Type B pancreatic cell (in vitro differentiated cells): ENCODE results near the gene IL1R1. TPM values are rescaled to one million over a fixed set of nuclear protein-coding genes. Genes with fewer than 3 reads are reported as not detected.

Source experiments
- DNase-seq: peaks from one replicate; pipeline ENCODE4 v3.0.0; 2021; ENCODE audit warnings: mixed read lengths; ENCODE audit not compliant: unreplicated experiment; ENCODE audit errors: extremely low spot score
- H3K27ac Mint-ChIP-seq: 2 replicates; pipeline ENCODE4 v1.8.0; 2021; ENCODE audit warnings: mild to moderate bottlenecking, mixed read lengths
- H3K27me3 Mint-ChIP-seq: 2 replicates; pipeline ENCODE4 v1.8.0; 2021; ENCODE audit warnings: mixed read lengths
- H3K36me3 Mint-ChIP-seq: 2 replicates; pipeline ENCODE4 v1.8.0; 2021; ENCODE audit warnings: mixed read lengths
- H3K4me1 Mint-ChIP-seq: one replicate; pipeline ENCODE4 v1.8.0; 2021; ENCODE audit warnings: mixed read lengths; ENCODE audit not compliant: unreplicated experiment
- H3K4me3 Mint-ChIP-seq: 2 replicates; pipeline ENCODE4 v1.8.0; 2021; ENCODE audit warnings: mild to moderate bottlenecking, mixed read lengths
- H3K9me3 Mint-ChIP-seq: 2 replicates; pipeline ENCODE4 v1.8.0; 2021; ENCODE audit warnings: mixed read lengths
- total RNA-seq: library from RNA; stranded (reverse); gene quantifications from 2 replicates; pipeline ENCODE4 v1.2.1, GENCODE V29; 2021; ENCODE audit warnings: low replicate concordance
- TF ChIP-seq, protein P1 (sequence below): fragments of 200-600 bp; sonication (generic); conservative IDR thresholded peaks from 2 replicates; pipeline ENCODE4 v1.5.0; 2021; ENCODE audit warnings: antibody characterized with exemption, mild to moderate bottlenecking

IL1R1 gene
- total RNA-seq, 1 donor from 2014 or later, result 15.8 TPM

DNA sequence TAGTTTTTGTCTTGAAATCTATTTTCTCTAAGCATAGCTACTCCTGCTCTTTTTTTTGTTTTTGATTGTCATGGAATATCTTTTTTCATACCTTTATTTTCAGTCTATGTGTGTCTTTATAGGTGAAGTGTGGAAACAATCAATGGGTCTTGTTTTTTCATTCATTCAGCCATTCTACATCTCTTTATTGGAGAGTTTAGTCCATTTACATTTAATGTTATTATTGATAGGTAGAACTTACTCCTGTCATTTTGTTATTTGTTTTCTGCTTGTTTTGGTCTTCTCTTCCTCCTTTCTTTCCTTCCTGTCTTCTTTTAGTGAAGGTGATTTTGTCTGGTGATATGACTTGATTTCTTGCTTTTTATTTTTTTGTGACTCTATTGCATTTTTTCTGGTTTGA lies 62.1 kb downstream of the IL1R1 start:
- peaks cover 10% of the 10 kb centered on the region for H3K9me3 Mint-ChIP-seq
- H3K36me3 Mint-ChIP-seq, result no peaks in the 10 kb centered on the region
- TF ChIP-seq, protein P1, sequence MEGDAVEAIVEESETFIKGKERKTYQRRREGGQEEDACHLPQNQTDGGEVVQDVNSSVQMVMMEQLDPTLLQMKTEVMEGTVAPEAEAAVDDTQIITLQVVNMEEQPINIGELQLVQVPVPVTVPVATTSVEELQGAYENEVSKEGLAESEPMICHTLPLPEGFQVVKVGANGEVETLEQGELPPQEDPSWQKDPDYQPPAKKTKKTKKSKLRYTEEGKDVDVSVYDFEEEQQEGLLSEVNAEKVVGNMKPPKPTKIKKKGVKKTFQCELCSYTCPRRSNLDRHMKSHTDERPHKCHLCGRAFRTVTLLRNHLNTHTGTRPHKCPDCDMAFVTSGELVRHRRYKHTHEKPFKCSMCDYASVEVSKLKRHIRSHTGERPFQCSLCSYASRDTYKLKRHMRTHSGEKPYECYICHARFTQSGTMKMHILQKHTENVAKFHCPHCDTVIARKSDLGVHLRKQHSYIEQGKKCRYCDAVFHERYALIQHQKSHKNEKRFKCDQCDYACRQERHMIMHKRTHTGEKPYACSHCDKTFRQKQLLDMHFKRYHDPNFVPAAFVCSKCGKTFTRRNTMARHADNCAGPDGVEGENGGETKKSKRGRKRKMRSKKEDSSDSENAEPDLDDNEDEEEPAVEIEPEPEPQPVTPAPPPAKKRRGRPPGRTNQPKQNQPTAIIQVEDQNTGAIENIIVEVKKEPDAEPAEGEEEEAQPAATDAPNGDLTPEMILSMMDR, result no peak
- DNase-seq, result no peak
- H3K27me3 Mint-ChIP-seq, result no peaks in the 10 kb centered on the region
- no peak overlapping the region for H3K4me3 Mint-ChIP-seq
- H3K4me1 Mint-ChIP-seq, result no peaks in the 10 kb centered on the region
- H3K27ac Mint-ChIP-seq, result no peak overlapping the region

DNA sequence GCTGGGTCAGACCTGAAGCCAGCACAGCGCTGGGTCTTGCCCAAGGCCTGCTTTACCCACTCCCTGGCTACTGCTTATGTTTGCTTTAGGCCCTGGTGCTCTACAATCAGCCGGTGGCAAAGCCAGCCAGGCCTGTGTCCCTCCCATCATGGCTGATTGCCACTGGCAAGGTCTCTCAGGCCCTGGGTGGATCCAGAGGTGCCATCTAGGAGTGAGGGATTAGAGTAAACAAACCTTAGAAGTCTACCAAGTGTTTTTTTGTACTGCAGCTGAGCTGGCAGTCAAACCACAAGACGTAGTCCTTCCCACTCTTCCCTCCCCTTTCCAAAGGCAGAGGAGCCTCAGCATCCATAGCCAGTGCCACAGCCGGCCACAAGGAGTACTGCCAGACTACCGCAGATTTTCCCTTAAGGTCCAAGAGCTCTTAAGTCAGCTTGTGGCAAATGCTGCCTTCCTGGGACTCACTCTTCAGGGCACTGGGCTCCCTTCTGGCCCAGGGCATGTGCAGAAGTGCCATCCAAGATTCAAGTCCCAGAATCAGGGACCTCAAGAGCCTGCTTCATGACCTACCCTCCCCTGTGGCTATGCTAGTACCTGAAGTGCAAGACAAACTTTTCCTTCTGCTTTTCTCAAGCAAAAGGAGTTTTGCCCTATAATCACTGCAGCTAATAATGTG lies 64.3 kb downstream of the IL1R1 start:
- peaks cover 10% of the 10 kb centered on the region for H3K9me3 Mint-ChIP-seq
- H3K27ac Mint-ChIP-seq, result no peak overlapping the region
- H3K4me1 Mint-ChIP-seq, result no peaks in the 10 kb centered on the region
- no peaks in the 10 kb centered on the region for H3K27me3 Mint-ChIP-seq
- H3K4me3 Mint-ChIP-seq, result no peak overlapping the region
- TF ChIP-seq, protein P1, result no peak
- DNase-seq, result no peak
- H3K36me3 Mint-ChIP-seq, result no peaks in the 10 kb centered on the region

DNA sequence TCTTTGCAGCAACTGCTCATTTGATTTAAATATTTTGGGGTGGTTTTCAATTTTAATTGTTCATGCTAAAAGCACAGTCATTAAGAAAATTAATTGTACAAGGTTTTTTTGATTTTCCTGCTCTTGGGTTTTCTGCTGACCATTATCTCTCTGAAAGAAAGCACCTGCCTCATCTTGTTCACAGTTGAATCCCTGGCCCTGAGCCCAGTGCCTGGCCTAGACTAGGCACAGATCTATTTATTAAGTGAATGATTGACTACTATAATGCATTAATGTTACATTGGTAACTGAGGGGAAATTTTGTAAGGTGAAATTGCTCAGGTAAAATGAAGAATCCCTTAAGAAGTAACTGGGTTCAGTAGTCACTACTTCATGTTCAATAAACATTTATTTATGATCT lies 66.2 kb downstream of the IL1R1 start:
- Mint-ChIP-seq H3K9me3 (peaks cover 10% of the 10 kb centered on the region), H3K27ac (no peak overlapping the region), H3K4me1 (no peaks in the 10 kb centered on the region), H3K4me3 (no peak overlapping the region), H3K27me3 (no peaks in the 10 kb centered on the region), H3K36me3 (no peaks in the 10 kb centered on the region)
- TF ChIP-seq, protein P1, result no peak
- DNase-seq, result no peak

DNA sequence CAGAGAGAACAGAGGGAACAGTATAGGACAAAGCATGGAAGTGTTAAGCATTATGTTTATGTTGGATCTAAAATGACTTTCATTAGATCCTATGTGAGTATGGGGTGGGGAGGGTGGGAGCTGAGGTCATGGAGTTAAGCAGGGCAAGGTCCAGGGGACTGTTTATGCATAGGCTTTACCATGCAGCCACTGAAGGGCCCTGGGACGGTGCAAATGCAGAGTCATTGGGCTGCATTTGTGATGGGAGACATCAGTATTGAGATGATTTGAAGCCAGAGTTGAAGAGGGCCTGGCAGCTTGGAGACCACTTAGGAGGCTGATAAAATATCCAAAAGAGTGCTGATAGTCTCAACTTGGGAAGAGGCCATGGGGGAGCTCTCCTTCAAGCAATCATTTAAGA lies 66.9 kb downstream of the IL1R1 start:
- H3K4me1 Mint-ChIP-seq, result no peaks in the 10 kb centered on the region
- peaks cover 8% of the 10 kb centered on the region for H3K9me3 Mint-ChIP-seq
- DNase-seq, result no peak
- H3K27me3 Mint-ChIP-seq, result no peaks in the 10 kb centered on the region
- TF ChIP-seq, protein P1, result no peak
- H3K4me3 Mint-ChIP-seq, result no peak overlapping the region
- no peak overlapping the region for H3K27ac Mint-ChIP-seq
- no peaks in the 10 kb centered on the region for H3K36me3 Mint-ChIP-seq

DNA sequence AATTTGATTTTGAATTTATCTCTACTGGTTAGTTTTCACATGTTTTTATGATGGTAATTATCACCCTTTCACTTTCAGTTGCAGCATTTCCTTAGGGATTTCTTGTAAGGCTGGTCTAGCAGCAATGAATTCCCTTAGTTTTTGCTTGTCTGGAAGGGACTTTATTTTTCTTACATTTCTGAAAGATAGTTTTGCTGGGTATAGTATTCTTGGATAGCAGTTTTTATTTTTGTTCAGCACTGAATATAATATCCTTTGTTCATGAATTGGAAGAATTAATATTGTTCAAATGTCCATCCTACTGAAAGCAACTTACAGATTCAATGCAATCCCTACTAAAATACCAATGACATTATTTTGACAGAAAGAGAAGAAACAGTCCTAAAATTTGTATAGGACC lies 74.5 kb downstream of the IL1R1 start:
- Mint-ChIP-seq H3K9me3 (no peaks in the 10 kb centered on the region), H3K27me3 (no peaks in the 10 kb centered on the region), H3K4me3 (no peak overlapping the region), H3K4me1 (no peaks in the 10 kb centered on the region), H3K36me3 (no peaks in the 10 kb centered on the region), H3K27ac (no peak overlapping the region)
- TF ChIP-seq, protein P1, result no peak
- no peak for DNase-seq
